Vagina (tissue), 2 donors: ENCODE results near the gene P2RY14. TPM values are rescaled to one million over a fixed set of nuclear protein-coding genes. Genes with fewer than 3 reads are reported as not detected.
A peak's percentile ranks its signal among the peaks of the same experiment; 100 is the strongest.

Experiments
- DNase-seq, 2 donors: peaks; one replicate each; pipeline ENCODE4 v3.0.0-alpha.2; 2017; ENCODE audit errors: extremely low spot score in 2 of 2
- H3K27ac ChIP-seq: fragments of 200-600 bp; sonication (generic); one replicate; pipeline ENCODE4 v1.5.1; 2019
- H3K27me3 ChIP-seq: fragments of 200-600 bp; sonication (generic); one replicate; pipeline ENCODE4 v1.5.1; 2019
- H3K36me3 ChIP-seq, 2 donors: fragments of 200-600 bp; sonication (generic); one replicate each; pipeline ENCODE4 v1.5.1; 2017 to 2019
- H3K4me1 ChIP-seq: fragments of 200-600 bp; sonication (generic); one replicate; pipeline ENCODE4 v1.5.1; 2019
- H3K4me3 ChIP-seq, 2 donors: fragments of 200-600 bp; sonication (generic); 1 replicate in 1 of 2; 2 replicates in 1 of 2; pipeline ENCODE4 v1.5.1; 2016 to 2019
- H3K9me3 ChIP-seq: fragments of 200-600 bp; sonication (generic); one replicate; pipeline ENCODE4 v1.5.1; 2019
- CTCF ChIP-seq, 3 experiments: fragments of 450-650 bp in 2 of 3; fragments of 200-600 bp in 1 of 3; sonication (generic) in 1 of 3; IDR thresholded peaks; one replicate each; pipeline ENCODE4 v1.5.1; 2017 to 2019; ENCODE audit warnings: antibody characterized with exemption in 3 of 3, mild to moderate bottlenecking in 2 of 3, moderate library complexity in 2 of 3
- POLR2A ChIP-seq, 2 donors: fragments of 450-650 bp; IDR thresholded peaks; one replicate each; pipeline ENCODE4 v1.6.1; 2017; ENCODE audit warnings: antibody characterized with exemption in 2 of 2, mild to moderate bottlenecking in 2 of 2, moderate library complexity in 2 of 2
- POLR2AphosphoS5 ChIP-seq, 2 donors: sonication (generic); formaldehyde crosslinking; IDR thresholded peaks; one replicate each; pipeline ENCODE4 v1.9.0; 2017; ENCODE audit warnings: antibody characterized with exemption in 2 of 2, mild to moderate bottlenecking in 2 of 2, low read depth in 1 of 2; ENCODE audit not compliant: insufficient read depth in 1 of 2
- intact Hi-C: fragments of 100-400 bp; cut with DNase I; formaldehyde crosslinking; loops from one replicate; pipeline ENCODE4 v1.15.1; 2023
- total RNA-seq: library from RNA; depleted of rRNA; stranded (reverse); fragments of >200 nt; gene quantifications from one replicate; pipeline ENCODE4 v1.2.3, GENCODE V29; 2016

P2RY14 gene
- total RNA-seq, 1 donor from 2014 or later, result 0.49 TPM

- no peak for TF ChIP-seq POLR2A (IDR thresholded peaks at IDR 0.05)
- no peak for TF ChIP-seq CTCF (IDR thresholded peaks at IDR 0.05)
- no peak for TF ChIP-seq POLR2AphosphoS5 (IDR thresholded peaks at IDR 0.05; ENCODE audit: insufficient read depth in 1 of 2, low read depth in 1 of 2)
- H3K27ac ChIP-seq, result no peak overlapping the region
- H3K4me3 ChIP-seq, result peak overlapping the region in 1 of 2 donors; percentile 32
- DNase-seq, result no peak
- no peaks in the 10 kb centered on the region for H3K27me3 ChIP-seq
- no peaks in the 10 kb centered on the region for H3K36me3 ChIP-seq
- H3K9me3 ChIP-seq, result no peaks in the 10 kb centered on the region
- intact Hi-C loops, result no loop called here
- H3K4me1 ChIP-seq, result no peaks in the 10 kb centered on the region
Observed at GRCh38 chr3:151314593-151314992, 36.3 kb upstream of the P2RY14 start.

GRCh38 chr3:151314137-151314536, 35.8 kb upstream of the P2RY14 start:
- Histone ChIP-seq H3K4me1 (no peaks in the 10 kb centered on the region), H3K27ac (no peak overlapping the region), H3K4me3 (peak overlapping the region in 1 of 2 donors; percentile 32), H3K36me3 (no peaks in the 10 kb centered on the region), H3K27me3 (no peaks in the 10 kb centered on the region), H3K9me3 (no peaks in the 10 kb centered on the region)
- TF ChIP-seq POLR2AphosphoS5 (IDR thresholded peaks at IDR 0.05; ENCODE audit: insufficient read depth in 1 of 2, low read depth in 1 of 2) (no peak), CTCF (IDR thresholded peaks at IDR 0.05) (no peak), POLR2A (IDR thresholded peaks at IDR 0.05) (no peak)
- no peak for DNase-seq
- intact Hi-C loops, result no loop called here

GRCh38 chr3:151312972-151313371, 34.6 kb upstream of the P2RY14 start:
- H3K4me1 ChIP-seq, result no peaks in the 10 kb centered on the region
- intact Hi-C loops, result no loop called here
- no peak overlapping the region for H3K27ac ChIP-seq
- no peak for DNase-seq
- H3K36me3 ChIP-seq, result no peaks in the 10 kb centered on the region
- H3K27me3 ChIP-seq, result no peaks in the 10 kb centered on the region
- TF ChIP-seq CTCF (IDR thresholded peaks at IDR 0.05), result no peak
- no peak for TF ChIP-seq POLR2AphosphoS5 (IDR thresholded peaks at IDR 0.05; ENCODE audit: insufficient read depth in 1 of 2, low read depth in 1 of 2)
- no peak for TF ChIP-seq POLR2A (IDR thresholded peaks at IDR 0.05)
- no peaks in the 10 kb centered on the region for H3K9me3 ChIP-seq
- H3K4me3 ChIP-seq, result no peak overlapping the region

GRCh38 chr3:151309566-151309965, 31.2 kb upstream of the P2RY14 start:
- no peak for DNase-seq
- Histone ChIP-seq H3K9me3 (no peaks in the 10 kb centered on the region), H3K4me1 (peaks cover 16% of the 10 kb centered on the region), H3K36me3 (no peaks in the 10 kb centered on the region), H3K27ac (no peak overlapping the region), H3K27me3 (no peaks in the 10 kb centered on the region), H3K4me3 (no peak overlapping the region)
- intact Hi-C loops, result no loop called here
- TF ChIP-seq CTCF (IDR thresholded peaks at IDR 0.05) (no peak), POLR2A (IDR thresholded peaks at IDR 0.05) (no peak), POLR2AphosphoS5 (IDR thresholded peaks at IDR 0.05; ENCODE audit: insufficient read depth in 1 of 2, low read depth in 1 of 2) (no peak)

GRCh38 chr3:151307583-151308488, 29.5 kb upstream of the P2RY14 start:
- DNase-seq, result no peak
- TF ChIP-seq CTCF (IDR thresholded peaks at IDR 0.05) (no peak), POLR2AphosphoS5 (IDR thresholded peaks at IDR 0.05; ENCODE audit: insufficient read depth in 1 of 2, low read depth in 1 of 2) (no peak), POLR2A (IDR thresholded peaks at IDR 0.05) (no peak)
- H3K27ac ChIP-seq, result no peak overlapping the region
- H3K27me3 ChIP-seq, result no peaks in the 10 kb centered on the region
- peaks cover 17% of the 10 kb centered on the region for H3K4me1 ChIP-seq
- no peaks in the 10 kb centered on the region for H3K9me3 ChIP-seq
- intact Hi-C loops, result no loop called here
- H3K36me3 ChIP-seq, result no peaks in the 10 kb centered on the region
- no peak overlapping the region for H3K4me3 ChIP-seq
